HPDE6-E6E7 (cell line): ENCODE measurements around the gene LRRC59.
"Not testable (repeated sequence)": the region's sequence is repeated elsewhere in the genome, so short reads cannot be mapped to it uniquely, and the experiment has no call there.

ENCODE experiments used
- DNase-seq: peaks from one replicate; pipeline ENCODE4 v3.0.0; 2011; ENCODE audit warnings: missing footprints; ENCODE audit errors: extremely low spot score

LRRC59 gene

GRCh38 chr17:50347117-50347893 is 50.0 kb downstream of the LRRC59 start:
- no peak for DNase-seq

- no peak for DNase-seq
Measured at GRCh38 chr17:50346313-50347116, 50.8 kb downstream of the LRRC59 start.

- peak; percentile 90 for DNase-seq
Measured at GRCh38 chr17:50345432-50346312, 51.7 kb downstream of the LRRC59 start, which contains the start of gene XYLT2. Gene XYLT2 (plus strand): TSS chr17:50346126. CDS start chr17:50346141, 15 bp downstream.

GRCh38 chr17:50344731-50345365 is 52.5 kb downstream of the LRRC59 start:
- DNase-seq: no peak

GRCh38 chr17:50339381-50339780 is 57.9 kb downstream of the LRRC59 start:
- DNase-seq: no peak

- no peak for DNase-seq
Measured at GRCh38 chr17:50338645-50339044, 58.7 kb downstream of the LRRC59 start.

GRCh38 chr17:50337956-50338355 is 59.4 kb downstream of the LRRC59 start:
- no peak for DNase-seq

- DNase-seq: not testable (repeated sequence)
Measured at GRCh38 chr17:50333291-50334057, 63.8 kb downstream of the LRRC59 start.

- DNase-seq: no peak
Measured at GRCh38 chr17:50332196-50332595, 65.1 kb downstream of the LRRC59 start.
